Gastrocnemius medialis (tissue), 4 donors: ENCODE measurements around the gene TCHP. TPM values are rescaled to one million over a fixed set of nuclear protein-coding genes. Genes with fewer than 3 reads are reported as not detected.

Experiments used
- ATAC-seq, 2 donors: fragments of 150-250 bp; one replicate each; pipeline ENCODE4 v1.9.1; 2016
- DNase-seq, 2 donors: peaks; one replicate each; pipeline ENCODE4 v3.0.0-alpha.2; 2019
- H3K27ac ChIP-seq, 4 donors: fragments of 200-600 bp; sonication (generic); 1 replicate in 1 of 4; 2 replicates in 3 of 4; pipeline ENCODE4 v1.5.1; 2016 to 2018; ENCODE audit warnings: mild to moderate bottlenecking in 2 of 4, moderate library complexity in 1 of 4
- H3K27me3 ChIP-seq, 3 donors: fragments of 200-600 bp; sonication (generic) in 2 of 3; 1 replicate in 1 of 3; 2 replicates in 2 of 3; pipeline versions ENCODE4 v1.5.1 to v1.6.0; 2016 to 2019; ENCODE audit warnings: mild to moderate bottlenecking in 1 of 3, moderate library complexity in 1 of 3
- H3K36me3 ChIP-seq, 2 donors: fragments of 200-600 bp; sonication (generic) in 1 of 2; one replicate each; pipeline ENCODE4 v1.5.1; 2017 to 2018
- H3K4me1 ChIP-seq, 2 donors: fragments of 200-600 bp; sonication (generic) in 1 of 2; one replicate each; pipeline ENCODE4 v1.5.1; 2016 to 2017; ENCODE audit warnings: mild to moderate bottlenecking in 2 of 2
- H3K4me3 ChIP-seq, 4 donors: fragments of 200-600 bp; sonication (generic) in 3 of 4; 1 replicate in 1 of 4; 2 replicates in 3 of 4; pipeline ENCODE4 v1.5.1; 2016 to 2019; ENCODE audit warnings: mild to moderate bottlenecking in 2 of 4
- H3K9me3 ChIP-seq, 3 donors: fragments of 200-600 bp; sonication (generic) in 2 of 3; 1 replicate in 1 of 3; 2 replicates in 2 of 3; pipeline ENCODE4 v1.5.1; 2016 to 2019
- POLR2A ChIP-seq, 2 donors: fragments of 450-650 bp; IDR thresholded peaks; one replicate each; pipeline ENCODE4 v1.6.1; 2017; ENCODE audit warnings: antibody characterized with exemption in 2 of 2, mild to moderate bottlenecking in 2 of 2, moderate library complexity in 2 of 2
- in situ Hi-C, 4 donors: fragments of 200-750 bp; cut with MboI; loops; one replicate each; pipeline versions ENCODE4 v1.15.0 to v1.8.0; 2017; ENCODE audit warnings: low sequenced_read_pairs in 4 of 4
- intact Hi-C: fragments of 100-400 bp; cut with DNase I; formaldehyde crosslinking; loops from one replicate; pipeline ENCODE4 v1.15.1; 2023; ENCODE audit warnings: low total_unique reads
- total RNA-seq, 4 donors: library from RNA; depleted of rRNA; stranded (reverse); fragments of >200 nt; gene quantifications; one replicate each; pipeline versions ENCODE4 v1.1.0 to v1.2.3, GENCODE V29; 2016
- TF ChIP-seq, protein P1 (sequence below), 5 experiments: fragments of 450-650 bp in 3 of 5; fragments of 200-600 bp in 2 of 5; sonication (generic) in 2 of 5; IDR thresholded peaks in 4 of 5; conservative IDR thresholded peaks in 1 of 5; 1 replicate in 4 of 5; 2 replicates in 1 of 5; pipeline ENCODE4 v1.5.1; 2016 to 2019; ENCODE audit warnings: antibody characterized with exemption in 5 of 5, mild to moderate bottlenecking in 3 of 5, moderate library complexity in 3 of 5

The TCHP gene
- total RNA-seq, 4 donors from 2014 or later = 7.3 to 9.4 (median 8.0) TPM

DNA sequence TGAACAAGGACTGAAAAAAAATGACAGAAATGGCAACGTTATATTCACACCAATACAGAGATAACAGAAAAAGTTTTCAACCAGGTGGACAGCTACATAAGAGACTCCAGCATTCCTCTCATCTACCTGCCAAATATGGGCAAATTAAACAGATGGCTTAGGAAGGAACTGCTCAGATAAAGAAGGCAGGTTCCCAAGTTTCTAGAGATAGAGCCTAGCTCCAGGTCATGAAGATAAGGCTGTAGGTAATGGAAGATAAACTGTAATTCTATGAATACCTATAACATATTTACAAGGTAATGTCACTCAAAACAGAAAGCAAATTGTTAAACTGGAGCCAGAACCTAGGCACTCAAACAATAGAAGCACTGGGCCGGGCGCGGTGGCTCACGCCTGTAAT lies 53.6 kb downstream of the TCHP start:
- no peak for TF ChIP-seq POLR2A (IDR thresholded peaks at IDR 0.05)
- TF ChIP-seq, protein P1, sequence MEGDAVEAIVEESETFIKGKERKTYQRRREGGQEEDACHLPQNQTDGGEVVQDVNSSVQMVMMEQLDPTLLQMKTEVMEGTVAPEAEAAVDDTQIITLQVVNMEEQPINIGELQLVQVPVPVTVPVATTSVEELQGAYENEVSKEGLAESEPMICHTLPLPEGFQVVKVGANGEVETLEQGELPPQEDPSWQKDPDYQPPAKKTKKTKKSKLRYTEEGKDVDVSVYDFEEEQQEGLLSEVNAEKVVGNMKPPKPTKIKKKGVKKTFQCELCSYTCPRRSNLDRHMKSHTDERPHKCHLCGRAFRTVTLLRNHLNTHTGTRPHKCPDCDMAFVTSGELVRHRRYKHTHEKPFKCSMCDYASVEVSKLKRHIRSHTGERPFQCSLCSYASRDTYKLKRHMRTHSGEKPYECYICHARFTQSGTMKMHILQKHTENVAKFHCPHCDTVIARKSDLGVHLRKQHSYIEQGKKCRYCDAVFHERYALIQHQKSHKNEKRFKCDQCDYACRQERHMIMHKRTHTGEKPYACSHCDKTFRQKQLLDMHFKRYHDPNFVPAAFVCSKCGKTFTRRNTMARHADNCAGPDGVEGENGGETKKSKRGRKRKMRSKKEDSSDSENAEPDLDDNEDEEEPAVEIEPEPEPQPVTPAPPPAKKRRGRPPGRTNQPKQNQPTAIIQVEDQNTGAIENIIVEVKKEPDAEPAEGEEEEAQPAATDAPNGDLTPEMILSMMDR (IDR thresholded peaks at IDR 0.05 in 4 of 5, conservative IDR thresholded peaks at IDR 0.05 in 1 of 5) = no peak
- DNase-seq = no peak

GRCh38 chr12:109958374-109958773 lies 58.3 kb downstream of the TCHP start:
- in situ Hi-C loops = no loop called here
- no peak for DNase-seq
- H3K27ac ChIP-seq = no peak overlapping the region
- TF ChIP-seq POLR2A (IDR thresholded peaks at IDR 0.05) = no peak
- H3K36me3 ChIP-seq = peaks cover 2 to 71% of the 10 kb centered on the region in 2 donors
- H3K9me3 ChIP-seq = no peaks in the 10 kb centered on the region
- peaks cover 2 to 3% of the 10 kb centered on the region in 2 donors for H3K4me1 ChIP-seq
- H3K27me3 ChIP-seq = no peaks in the 10 kb centered on the region
- no peak for ATAC-seq
- H3K4me3 ChIP-seq = no peak overlapping the region
- intact Hi-C loops = no loop called here

More for the DNA sequence above, 53.6 kb downstream of the TCHP start:
- peaks cover 0 to 56% of the 10 kb centered on the region in 2 donors for H3K36me3 ChIP-seq
- in situ Hi-C loops (no loop called here), intact Hi-C loops (no loop called here)
- H3K4me3 ChIP-seq = no peak overlapping the region
- no peaks in the 10 kb centered on the region for H3K9me3 ChIP-seq
- H3K27me3 ChIP-seq = no peaks in the 10 kb centered on the region
- ATAC-seq = no peak
- peak overlapping the region; percentile 50 to 79 (median 72) for H3K27ac ChIP-seq
- H3K4me1 ChIP-seq = peaks cover 45 to 51% of the 10 kb centered on the region in 2 donors

- in situ Hi-C loops = no loop called here
- no peak overlapping the region for H3K4me3 ChIP-seq
- ATAC-seq (no peak), DNase-seq (no peak)
- TF ChIP-seq, protein P1 (IDR thresholded peaks at IDR 0.05 in 4 of 5, conservative IDR thresholded peaks at IDR 0.05 in 1 of 5) = no peak
- peaks cover 10 to 13% of the 10 kb centered on the region in 2 donors for H3K4me1 ChIP-seq
- no peaks in the 10 kb centered on the region for H3K9me3 ChIP-seq
- H3K27ac ChIP-seq = no peak overlapping the region
- intact Hi-C loops = no loop called here
- H3K27me3 ChIP-seq = no peaks in the 10 kb centered on the region
- peaks cover 2 to 67% of the 10 kb centered on the region in 2 donors for H3K36me3 ChIP-seq
Observed at GRCh38 chr12:109959411-109960093, 59.5 kb downstream of the TCHP start.

DNA sequence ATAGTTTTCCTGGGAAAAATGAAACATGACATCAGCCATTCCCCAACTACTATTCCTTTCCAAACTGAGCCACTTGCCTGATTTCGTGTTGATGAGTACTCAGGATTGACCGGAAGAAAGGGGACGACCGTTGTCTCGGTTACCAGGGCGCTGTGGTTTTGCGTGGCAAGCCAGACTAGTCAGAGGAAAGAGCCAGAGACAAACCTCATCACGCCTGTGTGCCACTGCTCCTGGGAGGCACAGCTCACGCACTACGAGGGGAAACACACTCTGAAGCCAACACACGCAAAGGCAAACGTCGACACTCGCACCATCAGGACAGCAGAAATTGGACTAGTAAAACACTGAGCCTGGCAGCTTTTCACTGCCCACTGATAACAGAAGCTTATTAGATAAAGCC lies 61.1 kb downstream of the TCHP start:
- Histone ChIP-seq H3K9me3 (no peaks in the 10 kb centered on the region), H3K4me3 (no peak overlapping the region), H3K36me3 (peaks cover 2 to 58% of the 10 kb centered on the region in 2 donors), H3K27me3 (no peaks in the 10 kb centered on the region), H3K4me1 (peaks cover 13 to 14% of the 10 kb centered on the region in 2 donors), H3K27ac (no peak overlapping the region)
- intact Hi-C loops = no loop called here
- TF ChIP-seq, protein P1 (IDR thresholded peaks at IDR 0.05 in 4 of 5, conservative IDR thresholded peaks at IDR 0.05 in 1 of 5) = no peak
- no peak for TF ChIP-seq POLR2A (IDR thresholded peaks at IDR 0.05)
- ATAC-seq = no peak
- DNase-seq = no peak
- in situ Hi-C loops = no loop called here

DNA sequence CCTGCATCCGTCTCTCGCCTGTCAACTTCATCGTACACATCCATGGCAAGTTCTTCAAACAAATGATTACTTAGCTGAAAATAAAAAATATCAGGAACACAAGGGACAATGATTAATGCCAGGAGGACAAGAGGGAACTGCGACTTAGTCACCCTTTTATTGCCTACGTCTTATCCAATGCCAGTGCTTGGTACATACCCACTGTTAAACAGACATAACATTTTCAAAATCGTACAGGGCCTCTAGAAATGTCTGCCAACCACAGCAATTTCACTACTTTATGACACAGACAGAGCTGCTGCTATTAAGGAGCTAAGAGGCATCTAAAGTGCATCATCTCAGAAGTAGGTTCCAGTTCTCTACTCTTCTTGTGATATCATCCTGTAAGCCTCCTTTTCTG lies 61.5 kb downstream of the TCHP start:
- Histone ChIP-seq H3K4me3 (no peak overlapping the region), H3K4me1 (peaks cover 13 to 14% of the 10 kb centered on the region in 2 donors), H3K27me3 (no peaks in the 10 kb centered on the region), H3K27ac (no peak overlapping the region), H3K9me3 (no peaks in the 10 kb centered on the region), H3K36me3 (peaks cover 2 to 58% of the 10 kb centered on the region in 2 donors)
- no peak for ATAC-seq
- no peak for DNase-seq
- in situ Hi-C loops = no loop called here
- TF ChIP-seq, protein P1 (IDR thresholded peaks at IDR 0.05 in 4 of 5, conservative IDR thresholded peaks at IDR 0.05 in 1 of 5) = no peak
- TF ChIP-seq POLR2A (IDR thresholded peaks at IDR 0.05) = no peak
- intact Hi-C loops = no loop called here
